ENCODE measurements around the gene AHDC1.
A peak's percentile ranks its signal among the peaks of the same experiment; 100 is the strongest.
"Not testable (repeated sequence)": the region's sequence is repeated elsewhere in the genome, so short reads cannot be mapped to it uniquely, and the experiment has no call there.

The AHDC1 gene

GRCh38 chr1:27504588-27505419 lies 99.1 kb downstream of the AHDC1 start:
- DNase-seq: no peak

GRCh38 chr1:27503844-27504587 lies 99.9 kb downstream of the AHDC1 start:
- DNase-seq: no peak

- DNase-seq: no peak
These were observed 100.9 kb downstream of the AHDC1 start for GRCh38 chr1:27503033-27503432.

GRCh38 chr1:27501159-27501558 lies 102.8 kb downstream of the AHDC1 start:
- DNase-seq: not testable (repeated sequence)

GRCh38 chr1:27499142-27499541 lies 104.8 kb downstream of the AHDC1 start:
- DNase-seq: no peak

GRCh38 chr1:27496604-27497155 lies 107.3 kb downstream of the AHDC1 start:
- DNase-seq: no peak

GRCh38 chr1:27492796-27493195 lies 111.1 kb downstream of the AHDC1 start:
- no peak for DNase-seq

- DNase-seq: no peak
These were observed 111.9 kb downstream of the AHDC1 start for GRCh38 chr1:27491748-27492700.

GRCh38 chr1:27489973-27490741 lies 113.8 kb downstream of the AHDC1 start, which contains the start of gene WASF2:
TSS of gene WASF2 (minus strand) at chr1:27490167. CDS start at chr1:27428890, 61,277 bp downstream.
- peak; percentile 98 for DNase-seq

- DNase-seq: peak; percentile 22
These were observed 114.4 kb downstream of the AHDC1 start for GRCh38 chr1:27489501-27489972.

GRCh38 chr1:27487966-27488884 lies 115.7 kb downstream of the AHDC1 start:
- DNase-seq: no peak

GRCh38 chr1:27485363-27485762 lies 118.6 kb downstream of the AHDC1 start:
- DNase-seq: no peak

Data from stimulated activated CD4-positive, alpha-beta T cell treated with anti-CD3 and anti-CD28 coated beads, Interleukin-4, amount 100 ng/mL, for 24 hours (primary cell).